Stimulated activated CD4-positive, alpha-beta T cell treated with anti-CD3 and anti-CD28 coated beads, Interleukin-1b, Interleukin-23, amount 100 ng/mL, for 1 hour (primary cell): ENCODE data around the gene ZNF343.

ENCODE experiments used
- DNase-seq, 2 donors: peaks; one replicate each; pipeline ENCODE4 v3.0.0-alpha.2; 2020; ENCODE audit warnings: low read depth in 2 of 2

The ZNF343 gene

DNA sequence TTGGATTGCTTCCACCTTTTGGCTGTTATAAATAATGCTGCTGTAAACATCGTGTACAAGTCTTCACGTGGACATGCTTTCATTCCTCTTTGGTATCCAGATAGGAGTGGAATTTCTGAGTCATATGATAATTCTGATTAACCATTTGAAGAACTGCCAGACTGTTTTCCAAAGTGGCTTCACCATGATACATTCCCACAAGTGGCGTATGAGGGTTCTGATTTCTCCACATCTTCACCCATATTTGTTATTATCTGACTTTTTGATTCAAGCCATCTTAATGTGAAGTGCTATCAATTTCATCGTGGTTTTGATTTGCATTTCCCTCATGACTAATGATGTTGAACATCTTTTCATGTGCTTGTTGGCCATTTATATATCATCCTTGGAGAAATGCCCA, 35.2 kb downstream of the ZNF343 start:
- DNase-seq, result no peak

DNA sequence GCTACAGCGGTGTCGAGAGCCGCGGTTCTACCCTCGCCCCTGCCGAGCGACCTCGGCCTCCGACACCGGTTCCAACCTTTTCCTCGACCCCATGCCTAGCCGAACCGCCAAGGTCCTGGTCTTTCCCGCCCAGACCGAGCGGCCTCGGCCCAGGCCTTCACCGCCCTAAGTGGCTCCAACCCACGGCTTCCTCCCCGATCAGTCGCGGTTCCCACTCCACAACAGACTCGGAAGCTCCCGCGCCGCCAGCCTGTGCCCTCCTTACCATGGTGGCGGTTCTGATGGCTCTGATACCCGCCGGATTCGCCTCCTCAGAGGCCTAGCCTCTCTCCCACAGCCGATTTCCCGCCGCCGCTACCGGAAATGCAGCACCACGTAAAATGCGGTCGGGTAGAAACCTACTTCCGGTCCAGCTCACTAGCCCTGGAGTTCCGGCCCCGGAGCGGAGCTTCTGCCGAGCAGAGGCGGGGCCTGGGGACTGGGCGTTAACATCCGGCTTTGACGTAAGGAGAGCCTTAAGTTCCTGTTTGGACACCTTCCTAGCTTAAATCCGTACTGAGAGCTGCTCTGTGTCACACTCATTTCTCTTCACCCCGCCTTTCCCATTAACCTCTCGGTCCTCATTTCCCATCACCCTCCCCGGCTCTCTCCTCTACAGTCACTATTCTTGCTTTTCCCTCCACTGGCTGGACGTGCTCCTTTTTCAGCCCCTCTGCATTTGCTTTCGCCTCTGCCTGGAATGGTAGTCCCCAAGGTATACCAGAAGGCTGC, 38.1 kb downstream of the ZNF343 start, which contains the start of gene SNRPB:
TSS of gene SNRPB (minus strand) at position 367 of the 771 bp plus-strand sequence. CDS start at position 268, 99 bp downstream.
- DNase-seq, result peak; percentile 86 to 90

GRCh38 chr20:2469991-2470422, 38.7 kb downstream of the ZNF343 start:
- peak; percentile 7 to 23 for DNase-seq

DNA sequence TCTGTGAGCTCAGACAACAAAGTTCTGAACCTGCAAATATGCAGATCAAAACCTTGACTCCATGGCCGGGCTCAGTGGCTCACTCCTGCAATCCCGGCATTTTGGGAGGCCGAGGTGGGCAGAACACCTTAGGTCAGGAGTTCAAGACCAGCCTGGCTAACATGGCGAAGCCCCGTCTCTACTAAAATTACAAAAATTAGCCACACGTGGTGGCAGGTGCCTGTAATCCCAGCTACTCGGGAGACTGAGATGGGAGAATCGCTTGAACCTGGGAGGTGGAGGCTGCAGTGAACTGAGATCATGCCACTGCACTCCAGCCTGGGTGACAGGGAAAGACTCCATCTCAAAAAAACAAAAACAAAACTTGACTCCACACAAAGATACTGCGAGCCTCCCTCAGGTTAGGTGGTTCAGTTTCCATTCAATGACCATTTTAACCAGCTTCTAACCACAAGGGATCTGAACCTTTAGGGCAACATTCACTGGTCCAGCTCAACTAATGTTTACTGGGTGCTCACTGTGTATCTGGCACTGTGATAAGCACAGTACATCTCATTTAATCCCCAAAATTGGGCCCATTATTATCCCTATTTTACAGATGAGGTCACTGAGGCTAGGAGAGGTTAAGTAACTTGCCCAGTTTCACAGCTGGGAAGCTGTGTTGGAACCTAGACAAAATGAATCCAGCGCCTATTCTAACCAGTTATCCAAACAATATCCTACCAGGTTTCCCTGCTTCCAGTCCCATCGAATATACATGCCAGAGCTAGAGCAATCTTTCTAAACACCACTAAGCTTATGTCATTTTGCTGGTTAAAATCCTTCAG, 39.9 kb downstream of the ZNF343 start:
- no peak for DNase-seq

DNA sequence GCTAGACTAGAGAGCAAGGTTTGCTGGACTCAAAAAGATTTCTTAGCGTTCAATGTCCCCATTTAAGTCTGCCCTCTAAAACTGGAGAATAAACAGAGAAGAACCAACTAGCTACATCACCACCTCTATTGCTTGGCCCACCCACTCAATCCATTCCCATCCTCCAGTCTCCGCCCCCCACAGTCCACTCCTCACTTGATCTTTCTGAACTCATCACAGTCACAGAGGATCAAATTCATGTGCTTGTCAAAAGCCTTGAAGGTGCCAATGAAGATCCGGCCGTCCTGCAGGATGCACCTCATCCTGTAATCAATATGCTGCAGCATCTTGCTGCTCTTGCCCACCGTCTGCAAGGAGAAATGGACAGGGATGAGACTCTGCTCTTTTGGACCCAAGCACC, 41.3 kb downstream of the ZNF343 start:
- DNase-seq, result no peak

- DNase-seq, result no peak
These were observed 43.6 kb downstream of the ZNF343 start for GRCh38 chr20:2465100-2465499.

DNA sequence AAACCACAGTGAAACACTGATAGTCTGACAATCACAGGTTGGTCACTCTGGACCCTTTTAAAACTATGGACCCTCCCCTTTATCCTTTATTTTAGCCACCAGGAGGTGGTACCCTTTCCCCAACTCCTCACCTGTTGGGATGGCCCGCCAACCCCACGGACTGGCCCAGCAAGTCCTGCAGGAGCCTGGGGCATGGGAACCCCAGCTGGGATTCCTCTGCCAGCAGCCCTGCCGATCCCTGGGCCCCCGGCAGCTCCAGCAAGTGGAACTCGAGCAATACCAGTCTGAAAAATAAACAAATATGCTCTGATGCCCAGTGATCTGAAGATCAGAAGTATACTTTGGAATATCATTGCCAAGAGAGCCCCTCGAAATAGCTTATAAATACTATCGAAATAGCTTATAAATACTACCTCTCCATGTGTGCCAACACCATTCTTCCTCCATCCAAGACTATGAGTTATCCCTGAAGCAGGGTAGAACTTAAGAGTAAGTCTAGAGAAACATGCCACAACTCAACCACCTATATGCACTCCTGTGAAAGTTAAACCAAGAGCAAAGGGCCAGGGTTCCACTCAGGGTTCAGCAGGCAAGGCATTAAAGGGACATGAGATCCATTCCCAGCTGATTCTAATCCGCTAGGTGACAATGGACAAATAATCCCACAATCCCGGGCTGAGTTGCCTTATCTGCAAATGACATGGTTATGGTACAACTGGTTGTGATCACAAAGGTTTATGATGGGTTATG, 44.9 kb downstream of the ZNF343 start:
- no peak for DNase-seq

- DNase-seq, result no peak
These were observed 46.2 kb downstream of the ZNF343 start for GRCh38 chr20:2462484-2462883.

DNA sequence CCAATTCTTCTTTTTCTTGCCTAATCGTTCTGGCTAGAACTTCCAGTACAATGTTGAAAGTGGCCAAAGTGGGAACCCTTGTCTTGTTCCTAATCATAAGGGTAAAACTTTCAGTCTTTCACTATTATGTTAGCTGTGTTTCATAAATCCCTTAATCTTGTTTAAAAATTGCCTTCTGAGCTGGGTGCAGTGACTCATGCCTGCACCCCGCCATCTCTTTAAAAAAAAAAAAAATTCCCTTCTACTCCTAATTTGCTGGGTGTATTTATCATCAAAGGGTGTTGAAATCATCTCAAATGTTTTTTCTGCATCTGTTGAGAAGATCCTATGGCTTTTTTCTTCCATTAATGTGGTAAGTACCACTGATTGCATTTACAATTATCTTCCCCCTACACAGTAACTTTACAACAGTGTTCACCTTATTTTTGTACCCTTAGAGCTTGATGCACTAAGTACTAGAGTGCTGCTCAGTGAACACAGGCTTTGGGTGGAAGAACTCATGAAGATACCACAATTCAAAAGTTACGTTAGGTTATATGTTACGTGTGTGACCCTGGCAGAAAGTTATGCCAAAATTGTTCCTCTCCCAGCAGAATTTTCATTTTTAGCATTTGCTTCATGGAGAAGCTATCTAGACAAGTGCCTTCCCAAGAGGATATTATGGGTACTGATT, 47.8 kb downstream of the ZNF343 start:
- DNase-seq, result no peak

DNA sequence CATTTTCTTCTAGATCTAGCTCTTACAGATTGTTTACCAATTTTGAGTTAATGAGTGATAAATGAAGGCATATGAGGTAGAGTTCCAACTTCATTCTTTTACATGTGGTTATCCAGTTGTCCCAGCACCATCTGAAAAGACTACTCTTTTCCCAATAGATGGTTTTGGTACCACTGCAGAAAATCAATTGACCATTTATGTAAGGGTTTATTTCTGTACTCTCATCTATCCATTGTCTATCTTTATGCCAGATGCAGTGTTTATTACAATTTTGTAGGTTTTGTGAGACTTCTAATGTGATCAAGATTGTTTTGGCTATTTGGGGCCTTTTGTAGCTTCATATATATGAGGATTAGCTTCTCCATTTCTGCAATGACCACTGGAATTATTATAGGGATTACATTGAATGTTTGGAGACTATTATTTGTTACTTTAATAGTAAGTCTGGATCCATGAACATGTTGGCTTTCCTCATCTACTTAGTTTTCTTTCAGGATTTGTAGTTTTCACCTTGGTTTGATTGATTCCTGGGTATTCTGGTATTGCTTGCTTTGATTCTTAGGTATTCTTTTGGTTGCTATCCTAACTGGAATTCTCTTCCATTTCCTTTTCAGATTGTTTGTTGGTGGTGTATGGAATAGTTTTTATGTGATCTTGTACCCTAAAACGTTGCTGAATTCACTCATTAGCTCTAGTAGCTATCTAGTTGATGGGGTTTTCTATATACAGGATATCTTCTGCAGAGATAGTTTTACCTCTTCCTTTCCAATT, 48.5 kb downstream of the ZNF343 start:
- no peak for DNase-seq

- DNase-seq, result no peak
These were observed 49.7 kb downstream of the ZNF343 start for GRCh38 chr20:2458919-2459499.

GRCh38 chr20:2455771-2456497, 52.8 kb downstream of the ZNF343 start:
- DNase-seq, result no peak

DNA sequence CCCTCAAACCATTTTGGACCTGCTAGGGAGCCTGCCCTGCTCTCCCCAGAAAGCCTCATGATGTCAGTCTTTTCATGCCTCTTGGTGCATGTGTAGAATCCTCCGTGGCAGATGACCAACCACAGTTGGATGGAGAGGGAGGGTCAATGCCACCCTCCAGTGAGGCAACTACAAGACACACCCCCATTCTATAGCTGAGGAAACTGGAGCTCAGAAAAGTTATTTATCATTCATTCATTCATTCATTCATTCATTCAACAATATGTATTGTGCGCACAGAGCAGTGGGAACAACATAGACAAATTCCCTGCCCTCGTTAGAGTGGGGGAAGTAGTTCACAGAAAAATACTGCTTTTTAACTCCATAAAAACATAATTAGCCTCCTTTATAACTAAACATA, 54.9 kb downstream of the ZNF343 start:
- no peak for DNase-seq

- peak in 1 of 2 donors; percentile 47 for DNase-seq
These were observed 56.6 kb downstream of the ZNF343 start for GRCh38 chr20:2451939-2452732.

DNA sequence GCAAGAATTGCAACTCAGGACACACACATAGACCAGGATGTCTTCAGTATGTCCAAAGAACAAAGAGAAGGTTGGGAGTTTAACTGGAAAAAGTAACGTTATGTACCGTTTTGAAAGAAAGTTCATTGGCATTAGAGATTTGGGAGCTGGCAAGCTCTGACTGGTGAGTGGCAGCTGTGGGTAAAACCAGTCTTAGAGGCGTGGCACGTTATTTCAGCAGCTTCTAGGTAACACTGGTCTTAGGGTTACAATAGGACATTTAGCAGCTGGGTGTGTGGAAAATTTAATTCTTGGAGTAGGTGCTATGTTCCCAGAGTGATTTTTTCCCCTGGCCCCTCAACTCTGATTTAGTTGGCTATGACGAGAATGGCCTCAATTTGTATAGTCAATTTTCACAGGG, 57.3 kb downstream of the ZNF343 start:
- DNase-seq, result no peak

GRCh38 chr20:2449386-2449785, 59.3 kb downstream of the ZNF343 start:
- no peak for DNase-seq

DNA sequence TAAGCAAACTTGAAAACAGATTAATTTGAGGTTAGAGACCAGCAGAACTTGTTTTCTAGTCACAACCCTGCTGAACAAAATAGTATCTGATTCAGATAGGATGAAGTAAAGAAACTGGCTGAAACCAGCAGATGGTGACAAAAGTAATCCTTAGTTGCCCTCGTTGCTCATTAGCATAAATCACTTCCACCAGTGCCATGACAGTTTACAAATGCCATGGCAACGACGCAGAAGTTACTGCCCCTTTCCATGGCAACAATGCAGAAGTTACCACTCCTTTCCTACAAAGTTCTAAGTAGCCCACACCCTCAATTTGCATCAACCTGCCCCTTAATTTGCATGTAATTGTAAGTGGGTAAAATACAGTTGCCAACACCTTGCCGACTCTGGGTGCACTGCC, 61.9 kb downstream of the ZNF343 start:
- no peak for DNase-seq
